ENCODE measurements around the gene CHIT1.

The CHIT1 gene

DNA sequence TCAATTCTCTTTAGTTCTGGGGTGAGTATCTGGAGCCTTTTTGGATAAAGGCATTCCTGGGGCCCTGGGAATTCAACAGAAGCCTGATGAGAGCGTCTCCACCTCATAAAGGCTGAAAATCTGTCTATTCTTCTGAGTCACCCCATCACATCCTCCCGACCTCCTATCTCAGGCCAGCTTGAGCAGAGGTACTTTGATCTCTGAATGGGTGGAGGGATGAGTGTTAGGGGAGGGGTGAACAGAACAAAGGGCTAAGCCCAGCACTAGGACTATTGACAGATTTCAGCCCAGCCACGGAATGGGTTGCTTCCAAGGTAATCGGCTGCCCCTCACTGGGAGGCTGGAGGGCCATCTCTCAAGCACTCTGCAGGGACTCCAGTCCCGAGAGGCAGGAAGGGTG is 51.4 kb downstream of the CHIT1 start:
- no peak for TF ChIP-seq ESRRG (CRISPR knock-in tag; IDR thresholded peaks at IDR 0.05)
- TF ChIP-seq, protein P1, sequence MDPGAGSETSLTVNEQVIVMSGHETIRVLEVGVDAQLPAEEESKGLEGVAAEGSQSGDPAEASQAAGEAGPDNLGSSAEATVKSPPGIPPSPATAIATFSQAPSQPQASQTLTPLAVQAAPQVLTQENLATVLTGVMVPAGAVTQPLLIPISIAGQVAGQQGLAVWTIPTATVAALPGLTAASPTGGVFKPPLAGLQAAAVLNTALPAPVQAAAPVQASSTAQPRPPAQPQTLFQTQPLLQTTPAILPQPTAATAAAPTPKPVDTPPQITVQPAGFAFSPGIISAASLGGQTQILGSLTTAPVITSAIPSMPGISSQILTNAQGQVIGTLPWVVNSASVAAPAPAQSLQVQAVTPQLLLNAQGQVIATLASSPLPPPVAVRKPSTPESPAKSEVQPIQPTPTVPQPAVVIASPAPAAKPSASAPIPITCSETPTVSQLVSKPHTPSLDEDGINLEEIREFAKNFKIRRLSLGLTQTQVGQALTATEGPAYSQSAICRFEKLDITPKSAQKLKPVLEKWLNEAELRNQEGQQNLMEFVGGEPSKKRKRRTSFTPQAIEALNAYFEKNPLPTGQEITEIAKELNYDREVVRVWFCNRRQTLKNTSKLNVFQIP (CRISPR knock-in tag; IDR thresholded peaks at IDR 0.05; ENCODE audit: borderline replicate concordance, low read depth): no peak
- TF ChIP-seq OSR1 (CRISPR knock-in tag; IDR thresholded peaks at IDR 0.05): no peak
- TF ChIP-seq, protein P2, sequence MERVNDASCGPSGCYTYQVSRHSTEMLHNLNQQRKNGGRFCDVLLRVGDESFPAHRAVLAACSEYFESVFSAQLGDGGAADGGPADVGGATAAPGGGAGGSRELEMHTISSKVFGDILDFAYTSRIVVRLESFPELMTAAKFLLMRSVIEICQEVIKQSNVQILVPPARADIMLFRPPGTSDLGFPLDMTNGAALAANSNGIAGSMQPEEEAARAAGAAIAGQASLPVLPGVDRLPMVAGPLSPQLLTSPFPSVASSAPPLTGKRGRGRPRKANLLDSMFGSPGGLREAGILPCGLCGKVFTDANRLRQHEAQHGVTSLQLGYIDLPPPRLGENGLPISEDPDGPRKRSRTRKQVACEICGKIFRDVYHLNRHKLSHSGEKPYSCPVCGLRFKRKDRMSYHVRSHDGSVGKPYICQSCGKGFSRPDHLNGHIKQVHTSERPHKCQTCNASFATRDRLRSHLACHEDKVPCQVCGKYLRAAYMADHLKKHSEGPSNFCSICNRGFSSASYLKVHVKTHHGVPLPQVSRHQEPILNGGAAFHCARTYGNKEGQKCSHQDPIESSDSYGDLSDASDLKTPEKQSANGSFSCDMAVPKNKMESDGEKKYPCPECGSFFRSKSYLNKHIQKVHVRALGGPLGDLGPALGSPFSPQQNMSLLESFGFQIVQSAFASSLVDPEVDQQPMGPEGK (CRISPR knock-in tag; IDR thresholded peaks at IDR 0.05; ENCODE audit: borderline replicate concordance): no peak
- no peak for TF ChIP-seq CSDC2 (CRISPR knock-in tag; IDR thresholded peaks at IDR 0.05)
- TF ChIP-seq ZNF70 (CRISPR knock-in tag; IDR thresholded peaks at IDR 0.05): no peak
- TF ChIP-seq ZFP3 (CRISPR knock-in tag; IDR thresholded peaks at IDR 0.05): no peak
- no peak for TF ChIP-seq ZNF8 (CRISPR knock-in tag; IDR thresholded peaks at IDR 0.05)
- TF ChIP-seq ZFP30 (CRISPR knock-in tag; IDR thresholded peaks at IDR 0.05): no peak
- TF ChIP-seq, protein P3, sequence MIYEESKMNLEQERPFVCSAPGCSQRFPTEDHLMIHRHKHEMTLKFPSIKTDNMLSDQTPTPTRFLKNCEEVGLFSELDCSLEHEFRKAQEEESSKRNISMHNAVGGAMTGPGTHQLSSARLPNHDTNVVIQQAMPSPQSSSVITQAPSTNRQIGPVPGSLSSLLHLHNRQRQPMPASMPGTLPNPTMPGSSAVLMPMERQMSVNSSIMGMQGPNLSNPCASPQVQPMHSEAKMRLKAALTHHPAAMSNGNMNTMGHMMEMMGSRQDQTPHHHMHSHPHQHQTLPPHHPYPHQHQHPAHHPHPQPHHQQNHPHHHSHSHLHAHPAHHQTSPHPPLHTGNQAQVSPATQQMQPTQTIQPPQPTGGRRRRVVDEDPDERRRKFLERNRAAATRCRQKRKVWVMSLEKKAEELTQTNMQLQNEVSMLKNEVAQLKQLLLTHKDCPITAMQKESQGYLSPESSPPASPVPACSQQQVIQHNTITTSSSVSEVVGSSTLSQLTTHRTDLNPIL (CRISPR knock-in tag; IDR thresholded peaks at IDR 0.05; ENCODE audit: low read depth): no peak
- TF ChIP-seq RARB (CRISPR knock-in tag; IDR thresholded peaks at IDR 0.05): no peak
- ATAC-seq: peak; percentile 54

- ATAC-seq: peak; percentile 54
- no peak for TF ChIP-seq TOX (CRISPR knock-in tag; IDR thresholded peaks at IDR 0.05; ENCODE audit: borderline replicate concordance)
- no peak for TF ChIP-seq BACH2 (CRISPR knock-in tag; IDR thresholded peaks at IDR 0.05; ENCODE audit: borderline replicate concordance)
- no peak for TF ChIP-seq ZNF8 (CRISPR knock-in tag; IDR thresholded peaks at IDR 0.05)
- TF ChIP-seq, protein P1 (CRISPR knock-in tag; IDR thresholded peaks at IDR 0.05; ENCODE audit: borderline replicate concordance, low read depth): no peak
- TF ChIP-seq ESRRG (CRISPR knock-in tag; IDR thresholded peaks at IDR 0.05): no peak
- no peak for TF ChIP-seq ARNTL (CRISPR knock-in tag; IDR thresholded peaks at IDR 0.05; ENCODE audit: borderline replicate concordance, low read depth)
- TF ChIP-seq TCF4 (CRISPR knock-in tag; IDR thresholded peaks at IDR 0.05; ENCODE audit: borderline replicate concordance): no peak
- no peak for TF ChIP-seq GLIS3 (CRISPR knock-in tag; IDR thresholded peaks at IDR 0.05)
- TF ChIP-seq CSDC2 (CRISPR knock-in tag; IDR thresholded peaks at IDR 0.05): no peak
- TF ChIP-seq, protein P4, sequence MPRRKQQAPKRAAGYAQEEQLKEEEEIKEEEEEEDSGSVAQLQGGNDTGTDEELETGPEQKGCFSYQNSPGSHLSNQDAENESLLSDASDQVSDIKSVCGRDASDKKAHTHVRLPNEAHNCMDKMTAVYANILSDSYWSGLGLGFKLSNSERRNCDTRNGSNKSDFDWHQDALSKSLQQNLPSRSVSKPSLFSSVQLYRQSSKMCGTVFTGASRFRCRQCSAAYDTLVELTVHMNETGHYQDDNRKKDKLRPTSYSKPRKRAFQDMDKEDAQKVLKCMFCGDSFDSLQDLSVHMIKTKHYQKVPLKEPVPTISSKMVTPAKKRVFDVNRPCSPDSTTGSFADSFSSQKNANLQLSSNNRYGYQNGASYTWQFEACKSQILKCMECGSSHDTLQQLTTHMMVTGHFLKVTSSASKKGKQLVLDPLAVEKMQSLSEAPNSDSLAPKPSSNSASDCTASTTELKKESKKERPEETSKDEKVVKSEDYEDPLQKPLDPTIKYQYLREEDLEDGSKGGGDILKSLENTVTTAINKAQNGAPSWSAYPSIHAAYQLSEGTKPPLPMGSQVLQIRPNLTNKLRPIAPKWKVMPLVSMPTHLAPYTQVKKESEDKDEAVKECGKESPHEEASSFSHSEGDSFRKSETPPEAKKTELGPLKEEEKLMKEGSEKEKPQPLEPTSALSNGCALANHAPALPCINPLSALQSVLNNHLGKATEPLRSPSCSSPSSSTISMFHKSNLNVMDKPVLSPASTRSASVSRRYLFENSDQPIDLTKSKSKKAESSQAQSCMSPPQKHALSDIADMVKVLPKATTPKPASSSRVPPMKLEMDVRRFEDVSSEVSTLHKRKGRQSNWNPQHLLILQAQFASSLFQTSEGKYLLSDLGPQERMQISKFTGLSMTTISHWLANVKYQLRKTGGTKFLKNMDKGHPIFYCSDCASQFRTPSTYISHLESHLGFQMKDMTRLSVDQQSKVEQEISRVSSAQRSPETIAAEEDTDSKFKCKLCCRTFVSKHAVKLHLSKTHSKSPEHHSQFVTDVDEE (CRISPR knock-in tag; IDR thresholded peaks at IDR 0.05): no peak
- no peak for TF ChIP-seq ZFP3 (CRISPR knock-in tag; IDR thresholded peaks at IDR 0.05)
- TF ChIP-seq SNAI2 (CRISPR knock-in tag; IDR thresholded peaks at IDR 0.05): no peak
- no peak for TF ChIP-seq ZC3H10 (CRISPR knock-in tag; IDR thresholded peaks at IDR 0.05)
- TF ChIP-seq, protein P2 (CRISPR knock-in tag; IDR thresholded peaks at IDR 0.05; ENCODE audit: borderline replicate concordance): no peak
- TF ChIP-seq ZFP30 (CRISPR knock-in tag; IDR thresholded peaks at IDR 0.05): no peak
- no peak for TF ChIP-seq CSRNP3 (CRISPR knock-in tag; IDR thresholded peaks at IDR 0.05)
- TF ChIP-seq ZNF565 (CRISPR knock-in tag; conservative IDR thresholded peaks at IDR 0.05; ENCODE audit: low read depth): no peak
- TF ChIP-seq OSR1 (CRISPR knock-in tag; IDR thresholded peaks at IDR 0.05): no peak
- no peak for TF ChIP-seq RARB (CRISPR knock-in tag; IDR thresholded peaks at IDR 0.05)
- TF ChIP-seq PPARA (CRISPR knock-in tag; IDR thresholded peaks at IDR 0.05; ENCODE audit: borderline replicate concordance): no peak
Observed at GRCh38 chr1:203177470-203178039, 51.9 kb downstream of the CHIT1 start.
